ENCODE results near the gene MNAT1.
A peak's percentile ranks its signal among the peaks of the same experiment; 100 is the strongest.
"Not testable (repeated sequence)": the region's sequence is repeated elsewhere in the genome, so short reads cannot be mapped to it uniquely, and the experiment has no call there.

The MNAT1 gene

DNA sequence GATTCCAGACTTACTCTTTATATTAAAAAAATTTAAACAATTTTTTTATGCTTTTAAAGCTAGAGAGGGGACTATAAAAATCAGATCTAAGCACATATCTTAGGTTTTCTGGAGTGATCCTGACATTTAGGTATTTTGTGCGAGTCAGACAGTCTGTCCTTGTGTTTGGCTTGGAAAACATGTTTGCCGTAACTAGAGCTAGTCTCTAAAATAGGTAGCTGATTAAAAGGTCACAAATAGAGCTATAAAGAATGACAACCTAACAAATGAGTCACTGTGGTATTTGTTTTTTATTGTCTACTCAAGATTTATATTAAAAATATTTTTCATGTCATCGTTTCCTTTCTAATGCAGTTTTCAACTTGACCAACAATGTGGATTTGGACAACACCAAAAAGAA, 73.4 kb downstream of the MNAT1 start:
- DNase-seq: no peak

- no peak for DNase-seq
Measured at GRCh38 chr14:60812987-60813386, 78.4 kb downstream of the MNAT1 start.

DNA sequence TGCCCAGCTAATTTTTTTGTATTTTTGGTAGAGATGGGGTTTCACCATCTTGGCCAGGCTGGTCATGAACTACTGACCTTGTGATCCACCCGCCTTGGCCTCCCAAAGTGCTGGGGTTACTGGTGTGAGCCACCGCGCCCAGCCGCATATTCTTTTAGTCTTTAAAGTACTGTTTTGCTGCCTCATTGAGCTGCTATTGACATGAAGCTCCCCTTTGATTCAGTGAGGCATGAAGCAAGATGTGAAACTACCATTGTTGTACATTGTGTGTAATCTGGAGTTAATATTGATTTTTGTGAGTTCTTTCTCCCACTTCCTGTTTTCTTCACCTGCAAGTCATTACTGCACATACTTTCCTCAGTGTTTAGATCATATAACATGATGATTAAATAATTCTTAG, 80.8 kb downstream of the MNAT1 start:
- DNase-seq: peak; percentile 78

- no peak for DNase-seq
Measured at GRCh38 chr14:60817113-60817512, 82.6 kb downstream of the MNAT1 start.

- no peak for DNase-seq
Measured at GRCh38 chr14:60819575-60819974, 85.0 kb downstream of the MNAT1 start.

DNA sequence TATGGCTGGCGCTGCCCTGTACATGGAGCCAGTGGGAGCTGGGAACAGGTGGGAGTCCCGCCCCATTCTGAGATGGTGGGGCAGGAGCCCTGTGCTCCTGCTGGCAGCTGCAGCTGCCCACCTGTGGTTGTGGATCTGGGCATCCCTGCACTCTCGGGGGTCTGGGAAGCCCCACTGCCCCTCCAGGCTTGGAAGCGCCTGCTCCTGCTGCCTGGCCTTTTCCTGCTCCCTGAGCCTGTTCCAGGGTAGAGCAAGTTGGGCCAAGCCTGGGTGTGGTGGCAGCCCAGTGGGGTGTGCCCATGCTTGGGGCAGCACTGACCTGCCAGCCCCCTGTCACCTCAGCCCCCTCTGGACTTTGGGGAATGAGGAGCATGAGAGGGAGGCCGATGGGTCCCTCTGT, 104.0 kb downstream of the MNAT1 start:
- DNase-seq: no peak

- no peak for DNase-seq
Measured at GRCh38 chr14:60839057-60839456, 104.5 kb downstream of the MNAT1 start.

- DNase-seq: no peak
Measured at GRCh38 chr14:60839657-60840056, 105.1 kb downstream of the MNAT1 start.

GRCh38 chr14:60840313-60840712, 105.8 kb downstream of the MNAT1 start:
- no peak for DNase-seq

- no peak for DNase-seq
Measured at GRCh38 chr14:60845523-60845922, 111.0 kb downstream of the MNAT1 start.

- no peak for DNase-seq
Measured at GRCh38 chr14:60848066-60848465, 113.5 kb downstream of the MNAT1 start.

- DNase-seq: not testable (repeated sequence)
Measured at GRCh38 chr14:60851692-60852091, 117.1 kb downstream of the MNAT1 start.

DNA sequence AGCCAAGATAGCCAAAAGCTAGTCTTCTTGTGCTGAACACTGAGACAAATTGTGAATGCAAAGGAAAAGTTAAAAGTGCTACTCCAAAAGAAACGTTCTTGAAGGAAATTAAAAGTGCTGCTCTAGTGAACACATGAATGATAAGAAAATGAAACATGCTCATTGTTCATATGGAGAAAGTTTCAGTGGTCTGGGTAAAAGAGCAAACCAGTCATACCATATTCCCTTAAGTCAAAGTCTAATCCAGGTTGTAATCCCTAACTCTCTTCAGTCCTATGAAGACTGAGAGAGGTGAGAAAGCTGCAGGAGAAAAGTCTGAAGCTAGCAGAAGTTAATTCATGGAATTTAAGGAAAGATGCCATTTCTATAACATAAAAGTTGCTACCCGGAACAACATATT, 121.5 kb downstream of the MNAT1 start:
- DNase-seq: no peak

DNA sequence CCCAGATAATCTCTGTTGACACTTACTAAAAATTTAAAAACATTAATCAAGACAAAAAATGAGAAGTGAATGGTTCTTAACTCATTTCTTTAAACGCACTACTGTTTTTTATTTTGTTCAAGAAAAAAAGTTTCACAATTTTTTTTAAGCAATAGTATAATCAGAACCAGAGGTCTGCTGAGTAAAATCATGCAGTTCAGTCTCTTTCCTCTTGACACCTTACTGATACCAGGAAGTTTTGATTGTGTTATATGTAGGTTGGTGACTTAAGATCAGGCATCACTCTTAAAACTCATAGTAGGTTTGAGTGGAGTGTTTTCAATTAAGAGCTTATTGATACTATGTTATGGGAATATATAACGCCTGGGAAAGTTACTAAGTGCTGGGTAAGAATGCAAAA, 125.0 kb downstream of the MNAT1 start:
- no peak for DNase-seq

GRCh38 chr14:60861545-60862140, 127.1 kb downstream of the MNAT1 start:
- no peak for DNase-seq

DNA sequence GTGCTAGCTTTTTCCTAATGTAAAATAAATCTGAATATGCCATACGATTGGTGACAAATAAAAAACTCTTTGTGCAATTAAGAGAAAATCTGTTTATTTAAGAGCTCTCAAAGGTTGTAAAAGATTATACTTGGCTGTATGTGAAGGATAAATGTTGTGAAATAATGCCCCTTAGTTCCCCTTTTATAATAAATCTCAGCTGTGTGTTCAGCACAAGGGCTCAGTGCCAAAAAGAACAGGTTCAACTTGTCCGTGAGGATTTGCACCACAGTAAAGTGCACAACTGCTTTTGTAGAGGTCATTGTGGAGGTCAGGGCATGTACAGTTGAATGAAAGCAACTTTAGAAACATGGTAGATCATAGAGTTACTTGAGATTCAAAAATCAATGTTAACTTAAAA, 127.7 kb downstream of the MNAT1 start:
- peak; percentile 54 for DNase-seq

DNA sequence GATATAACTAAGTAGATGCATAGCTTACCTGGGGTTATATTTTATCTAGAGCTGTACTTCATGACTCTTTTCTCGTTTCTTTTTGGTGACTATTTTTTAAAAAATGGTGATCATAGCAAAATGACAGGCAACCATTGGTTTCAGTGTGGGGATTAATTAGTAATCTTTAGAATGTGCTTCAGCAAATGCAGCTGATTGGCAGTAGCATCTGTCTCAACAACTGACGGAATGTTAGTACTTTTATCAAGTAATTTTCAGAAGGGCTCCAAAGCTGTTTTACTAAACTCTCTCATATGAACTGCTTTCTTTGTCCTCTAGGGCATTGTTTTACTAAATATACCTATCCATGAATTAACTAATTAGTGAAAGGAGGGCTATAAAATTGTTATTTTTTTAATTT, 128.7 kb downstream of the MNAT1 start:
- no peak for DNase-seq

DNA sequence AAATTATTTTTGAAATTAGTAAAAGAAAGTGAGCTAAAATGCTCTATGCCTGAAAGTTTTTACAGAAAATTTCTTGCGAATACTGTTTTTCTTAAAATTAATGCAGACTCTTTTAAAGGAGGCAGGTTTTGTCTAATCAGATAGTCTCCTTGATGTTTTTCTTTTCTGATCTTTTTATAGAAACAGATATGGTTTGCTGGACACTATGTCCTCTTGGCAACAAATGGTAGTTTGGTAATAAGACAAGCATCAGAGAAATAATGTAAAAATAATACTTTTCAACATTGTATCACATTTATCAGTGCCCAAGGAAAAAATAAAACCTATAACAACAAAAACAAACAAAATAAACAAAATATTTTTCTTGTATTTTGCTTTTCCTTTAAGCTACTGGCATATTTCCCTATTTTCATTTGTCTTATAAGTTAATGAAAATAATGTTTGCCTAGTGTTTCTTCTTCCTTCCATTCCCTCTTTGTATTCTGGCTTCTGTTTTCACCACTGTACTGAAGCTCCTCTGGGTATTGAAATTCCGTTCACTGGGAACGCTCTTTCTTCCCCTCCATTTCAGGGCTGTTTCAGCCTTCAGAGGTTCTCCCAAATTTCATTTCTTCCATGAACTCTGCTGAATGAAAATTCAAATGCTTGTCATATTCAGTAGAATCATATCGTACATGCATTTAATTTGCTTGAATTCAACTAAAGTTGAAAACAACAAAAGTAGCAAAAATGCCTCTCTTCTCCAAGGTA, 131.0 kb downstream of the MNAT1 start:
- DNase-seq: no peak

DNA sequence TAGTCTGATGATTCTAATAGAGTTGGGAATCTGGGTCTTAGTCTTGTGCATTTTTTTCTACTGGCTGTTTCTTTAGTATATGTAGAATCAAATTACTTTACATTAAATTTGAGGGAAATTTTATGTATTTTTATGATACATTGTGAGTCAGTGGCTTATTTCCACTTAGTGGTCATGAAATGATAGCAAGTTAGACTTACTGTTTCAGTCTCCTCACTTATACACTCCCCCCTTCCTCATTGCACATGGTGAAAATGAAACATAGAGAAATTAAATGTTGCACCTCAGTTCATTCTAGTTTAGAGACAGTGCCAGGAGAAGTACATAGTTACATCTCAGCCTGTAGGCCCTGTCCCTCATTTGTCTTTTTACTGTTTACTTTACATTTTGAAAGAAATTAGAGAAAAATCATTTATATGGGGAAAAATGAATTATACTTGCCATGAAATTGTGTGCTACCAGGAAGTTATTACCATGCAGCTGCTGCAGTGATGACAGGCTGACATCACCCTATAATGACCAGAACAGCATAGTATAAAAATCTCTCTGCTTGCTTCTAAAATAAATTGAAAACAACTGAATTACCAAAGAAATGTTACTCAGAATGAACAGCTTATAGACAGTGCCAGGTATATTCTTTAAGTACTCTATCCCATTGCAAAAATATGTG, 133.1 kb downstream of the MNAT1 start:
- peak; percentile 59 for DNase-seq

- DNase-seq: no peak
Measured at GRCh38 chr14:60878121-60878520, 143.6 kb downstream of the MNAT1 start.

DNA sequence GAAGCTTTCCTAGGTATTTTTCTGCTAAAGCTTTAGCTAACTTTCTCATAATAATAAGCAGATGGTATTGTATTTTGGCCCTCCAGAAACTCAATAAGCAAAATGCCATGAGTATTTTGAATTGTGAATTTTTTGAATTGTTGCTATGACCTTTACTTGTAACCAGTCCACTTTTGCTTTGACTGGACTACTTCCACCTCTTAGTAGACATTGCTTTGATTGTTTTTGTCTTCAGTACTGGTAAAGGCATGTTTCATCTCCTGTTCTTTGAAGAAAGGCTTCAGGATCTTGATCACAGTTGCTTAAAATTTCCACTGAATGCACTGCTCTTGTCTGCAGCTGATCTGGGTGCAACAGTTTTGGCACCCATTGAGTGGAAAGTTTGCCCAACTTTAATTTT, 144.0 kb downstream of the MNAT1 start:
- no peak for DNase-seq

- DNase-seq: no peak
Measured at GRCh38 chr14:60882219-60882618, 147.7 kb downstream of the MNAT1 start.

- no peak for DNase-seq
Measured at GRCh38 chr14:60884134-60884533, 149.6 kb downstream of the MNAT1 start.

GRCh38 chr14:60890636-60891035, 156.1 kb downstream of the MNAT1 start:
- DNase-seq: not testable (repeated sequence)
